ENCODE data around the gene C7orf57.

Gene C7orf57

GRCh38 chr7:48042636-48043035 lies 7.3 kb downstream of the C7orf57 start:
- intact Hi-C loops (cut with DNase I; ENCODE audit: low total_unique reads): no loop called here
- H3K9me3 ChIP-seq: no peaks in the 10 kb centered on the region
- H3K27ac ChIP-seq: no peak overlapping the region
- H3K27me3 ChIP-seq: no peaks in the 10 kb centered on the region
- no peak overlapping the region for H3K4me3 ChIP-seq
- H3K4me1 ChIP-seq: no peaks in the 10 kb centered on the region
- no peak for DNase-seq
- no peak for TF ChIP-seq CTCF (IDR thresholded peaks at IDR 0.05)
- H3K36me3 ChIP-seq: no peaks in the 10 kb centered on the region

GRCh38 chr7:48045195-48045765 lies 9.9 kb downstream of the C7orf57 start:
- H3K9me3 ChIP-seq: no peaks in the 10 kb centered on the region
- no peaks in the 10 kb centered on the region for H3K27me3 ChIP-seq
- H3K4me3 ChIP-seq: no peak overlapping the region
- no peak for TF ChIP-seq CTCF (IDR thresholded peaks at IDR 0.05)
- intact Hi-C loops (cut with DNase I; ENCODE audit: low total_unique reads): no loop called here
- no peaks in the 10 kb centered on the region for H3K4me1 ChIP-seq
- DNase-seq: no peak
- H3K27ac ChIP-seq: no peak overlapping the region
- H3K36me3 ChIP-seq: no peaks in the 10 kb centered on the region

GRCh38 chr7:48046458-48046857 lies 11.1 kb downstream of the C7orf57 start:
- Histone ChIP-seq H3K9me3 (no peaks in the 10 kb centered on the region), H3K4me1 (no peaks in the 10 kb centered on the region), H3K36me3 (no peaks in the 10 kb centered on the region), H3K27me3 (no peaks in the 10 kb centered on the region), H3K4me3 (no peak overlapping the region), H3K27ac (no peak overlapping the region)
- TF ChIP-seq CTCF (IDR thresholded peaks at IDR 0.05): no peak
- DNase-seq: no peak
- intact Hi-C loops (cut with DNase I; ENCODE audit: low total_unique reads): no loop called here

- H3K36me3 ChIP-seq: no peaks in the 10 kb centered on the region
- DNase-seq: no peak
- H3K27ac ChIP-seq: no peak overlapping the region
- no peaks in the 10 kb centered on the region for H3K9me3 ChIP-seq
- H3K4me1 ChIP-seq: no peaks in the 10 kb centered on the region
- no peaks in the 10 kb centered on the region for H3K27me3 ChIP-seq
- no peak for TF ChIP-seq CTCF (IDR thresholded peaks at IDR 0.05)
- intact Hi-C loops (cut with DNase I; ENCODE audit: low total_unique reads): no loop called here
- H3K4me3 ChIP-seq: no peak overlapping the region
Observed at GRCh38 chr7:48048113-48048512, 12.8 kb downstream of the C7orf57 start.

GRCh38 chr7:48049850-48050249 lies 14.5 kb downstream of the C7orf57 start:
- Histone ChIP-seq H3K4me1 (no peaks in the 10 kb centered on the region), H3K4me3 (no peak overlapping the region), H3K36me3 (no peaks in the 10 kb centered on the region), H3K27me3 (no peaks in the 10 kb centered on the region), H3K9me3 (no peaks in the 10 kb centered on the region), H3K27ac (no peak overlapping the region)
- DNase-seq: no peak
- TF ChIP-seq CTCF (IDR thresholded peaks at IDR 0.05): no peak
- intact Hi-C loops (cut with DNase I; ENCODE audit: low total_unique reads): no loop called here

GRCh38 chr7:48052748-48053147 lies 17.4 kb downstream of the C7orf57 start:
- Histone ChIP-seq H3K27ac (no peak overlapping the region), H3K9me3 (peaks cover 0 to 5% (median 0%) of the 10 kb centered on the region in 3 donors), H3K36me3 (no peaks in the 10 kb centered on the region), H3K27me3 (no peaks in the 10 kb centered on the region), H3K4me3 (no peak overlapping the region), H3K4me1 (no peaks in the 10 kb centered on the region)
- no peak for TF ChIP-seq CTCF (IDR thresholded peaks at IDR 0.05)
- no peak for DNase-seq
- intact Hi-C loops (cut with DNase I; ENCODE audit: low total_unique reads): no loop called here
